Adipocyte (in vitro differentiated cells): ENCODE measurements around the gene MTX1.
"Not testable (repeated sequence)": the region's sequence is repeated elsewhere in the genome, so short reads cannot be mapped to it uniquely, and the experiment has no call there.

Experiments
- DNase-seq: peaks from one replicate; pipeline ENCODE4 v3.0.0-alpha.2; 2015; ENCODE audit warnings: low read depth
- H3K27me3 ChIP-seq: replicated peaks from 2 replicates; pipeline ENCODE4 v1.7.0; 2013; ENCODE audit warnings: mild to moderate bottlenecking, low read length, moderate library complexity; ENCODE audit not compliant: control insufficient read depth, insufficient read depth
- H3K36me3 ChIP-seq: 2 replicates; pipeline ENCODE4 v1.7.0; 2013; ENCODE audit warnings: low read length, mild to moderate bottlenecking, moderate library complexity; ENCODE audit not compliant: control insufficient read depth, insufficient read depth, severe bottlenecking
- H3K4me1 ChIP-seq: 2 replicates; pipeline ENCODE4 v1.7.0; 2013; ENCODE audit warnings: mild to moderate bottlenecking, low read length, moderate library complexity; ENCODE audit not compliant: control insufficient read depth, insufficient read depth
- H3K4me3 ChIP-seq: 2 replicates; pipeline ENCODE4 v1.7.0; 2013; ENCODE audit warnings: mild to moderate bottlenecking, low read length, moderate library complexity
- H3K9ac ChIP-seq: 2 replicates; pipeline ENCODE4 v1.7.0; 2013; ENCODE audit warnings: mild to moderate bottlenecking, low read length, moderate library complexity
- H3K9me3 ChIP-seq: 2 replicates; pipeline ENCODE4 v1.7.0; 2013; ENCODE audit warnings: mild to moderate bottlenecking, low read length, moderate library complexity; ENCODE audit not compliant: control insufficient read depth

Gene MTX1

GRCh38 chr1:155193991-155194240 lies 14.6 kb upstream of the MTX1 start:
- peak overlapping the region; percentile 84 for H3K4me3 ChIP-seq
- not testable (repeated sequence) for H3K36me3 ChIP-seq, H3K27me3 ChIP-seq, DNase-seq, H3K9me3 ChIP-seq
- peak overlapping the region; percentile 95 for H3K9ac ChIP-seq
- peaks cover 23% of the 10 kb centered on the region for H3K4me1 ChIP-seq

GRCh38 chr1:155195201-155196102 lies 13.0 kb upstream of the MTX1 start:
- Histone ChIP-seq H3K4me3 (peak overlapping the region; percentile 69), H3K9ac (peak overlapping the region; percentile 95), H3K4me1 (peaks cover 23% of the 10 kb centered on the region), H3K36me3 (peaks cover 9% of the 10 kb centered on the region), H3K9me3 (no peaks in the 10 kb centered on the region), H3K27me3 (no peaks in the 10 kb centered on the region)
- DNase-seq: peak; percentile 50

- H3K9ac ChIP-seq: peak overlapping the region; percentile 65
- H3K36me3 ChIP-seq: peaks cover 9% of the 10 kb centered on the region
- H3K4me3 ChIP-seq: peak overlapping the region; percentile 69
- H3K4me1 ChIP-seq: peaks cover 23% of the 10 kb centered on the region
- H3K27me3 ChIP-seq: no peaks in the 10 kb centered on the region
- no peaks in the 10 kb centered on the region for H3K9me3 ChIP-seq
- no peak for DNase-seq
Measured at GRCh38 chr1:155196103-155196892, 12.2 kb upstream of the MTX1 start.

GRCh38 chr1:155196893-155197638 lies 11.4 kb upstream of the MTX1 start:
- Histone ChIP-seq H3K9ac (no peak overlapping the region), H3K4me1 (peaks cover 23% of the 10 kb centered on the region), H3K4me3 (no peak overlapping the region), H3K9me3 (no peaks in the 10 kb centered on the region), H3K27me3 (no peaks in the 10 kb centered on the region), H3K36me3 (peaks cover 9% of the 10 kb centered on the region)
- DNase-seq: no peak

- Histone ChIP-seq H3K36me3 (peaks cover 9% of the 10 kb centered on the region), H3K27me3 (no peaks in the 10 kb centered on the region), H3K4me3 (no peak overlapping the region), H3K4me1 (peaks cover 21% of the 10 kb centered on the region), H3K9ac (no peak overlapping the region), H3K9me3 (no peaks in the 10 kb centered on the region)
- DNase-seq: no peak
Measured at GRCh38 chr1:155197901-155198546, 10.5 kb upstream of the MTX1 start.

GRCh38 chr1:155198547-155198906 lies 10.0 kb upstream of the MTX1 start:
- Histone ChIP-seq H3K27me3 (no peaks in the 10 kb centered on the region), H3K4me1 (peaks cover 18% of the 10 kb centered on the region), H3K9me3 (no peaks in the 10 kb centered on the region), H3K36me3 (peaks cover 9% of the 10 kb centered on the region), H3K4me3 (no peak overlapping the region), H3K9ac (no peak overlapping the region)
- DNase-seq: no peak

- no peak overlapping the region for H3K4me3 ChIP-seq
- peaks cover 8% of the 10 kb centered on the region for H3K4me1 ChIP-seq
- no peaks in the 10 kb centered on the region for H3K27me3 ChIP-seq
- DNase-seq: no peak
- no peak overlapping the region for H3K9ac ChIP-seq
- peaks cover 9% of the 10 kb centered on the region for H3K36me3 ChIP-seq
- H3K9me3 ChIP-seq: no peaks in the 10 kb centered on the region
Measured at GRCh38 chr1:155199792-155200191, 8.7 kb upstream of the MTX1 start.

- no peak overlapping the region for H3K4me3 ChIP-seq
- no peak overlapping the region for H3K9ac ChIP-seq
- H3K36me3 ChIP-seq: peaks cover 9% of the 10 kb centered on the region
- H3K27me3 ChIP-seq: no peaks in the 10 kb centered on the region
- DNase-seq: no peak
- H3K9me3 ChIP-seq: no peaks in the 10 kb centered on the region
- peaks cover 4% of the 10 kb centered on the region for H3K4me1 ChIP-seq
Measured at GRCh38 chr1:155200920-155201319, 7.6 kb upstream of the MTX1 start.

- Histone ChIP-seq H3K9ac (no peak overlapping the region), H3K4me3 (no peak overlapping the region), H3K27me3 (no peaks in the 10 kb centered on the region), H3K36me3 (peaks cover 6% of the 10 kb centered on the region), H3K4me1 (peaks cover 8% of the 10 kb centered on the region), H3K9me3 (no peaks in the 10 kb centered on the region)
- DNase-seq: no peak
Measured at GRCh38 chr1:155202198-155202597, 6.3 kb upstream of the MTX1 start.

- no peak for DNase-seq
- H3K9me3 ChIP-seq: no peaks in the 10 kb centered on the region
- H3K27me3 ChIP-seq: no peaks in the 10 kb centered on the region
- H3K9ac ChIP-seq: no peak overlapping the region
- peaks cover 6% of the 10 kb centered on the region for H3K36me3 ChIP-seq
- peaks cover 9% of the 10 kb centered on the region for H3K4me1 ChIP-seq
- H3K4me3 ChIP-seq: no peak overlapping the region
Measured at GRCh38 chr1:155202731-155203515, 5.6 kb upstream of the MTX1 start.
